HepG2 (cell line): ENCODE results near the gene FZD7.

Experiments
- CEBPG ChIP-seq: IDR thresholded peaks from 2 replicates; pipeline ENCODE4 v1.6.1; 2016
- CTCF ChIP-seq: sonication (generic); formaldehyde crosslinking; IDR thresholded peaks from 2 replicates; pipeline ENCODE4 v1.5.0; 2020; ENCODE audit warnings: mild to moderate bottlenecking, missing genetic modification reagents, moderate library complexity
- ETV6 ChIP-seq: sonication (generic); formaldehyde crosslinking; conservative IDR thresholded peaks from 2 replicates; pipeline ENCODE4 v1.4.0; 2020; ENCODE audit warnings: missing genetic modification reagents
- FOXK1 ChIP-seq: sonication (generic); formaldehyde crosslinking; IDR thresholded peaks from 2 replicates; pipeline ENCODE4 v1.4.0; 2020; ENCODE audit warnings: low read depth, missing genetic modification reagents, borderline replicate concordance
- KAT7 ChIP-seq: IDR thresholded peaks from 2 replicates; pipeline ENCODE4 v1.6.1; 2018; ENCODE audit warnings: borderline replicate concordance, missing compliant biosample characterization
- POLR2AphosphoS5 ChIP-seq: IDR thresholded peaks from 2 replicates; pipeline ENCODE4 v1.6.1; 2012; ENCODE audit warnings: low read depth, low read length
- SMAD3 ChIP-seq: sonication (generic); formaldehyde crosslinking; IDR thresholded peaks from 2 replicates; pipeline ENCODE4 v1.4.0; 2020; ENCODE audit warnings: missing genetic modification reagents
- U2AF2 ChIP-seq: fragments of 200-400 bp; formaldehyde crosslinking; IDR thresholded peaks from 2 replicates; pipeline ENCODE4 v1.6.1; 2017; ENCODE audit warnings: low read depth, mild to moderate bottlenecking, low read length
- ZBTB8A ChIP-seq: sonication (generic); formaldehyde crosslinking; IDR thresholded peaks from 2 replicates; pipeline ENCODE4 v1.4.0; 2020; ENCODE audit warnings: mild to moderate bottlenecking, low read depth, missing genetic modification reagents, borderline replicate concordance
- ZNF644 ChIP-seq: IDR thresholded peaks from 2 replicates; pipeline ENCODE4 v1.6.1; 2016; ENCODE audit warnings: low read depth
- TF ChIP-seq, protein P1 (sequence below): sonication (generic); formaldehyde crosslinking; IDR thresholded peaks from 2 replicates; pipeline ENCODE4 v1.4.0; 2020; ENCODE audit warnings: missing genetic modification reagents

DNA sequence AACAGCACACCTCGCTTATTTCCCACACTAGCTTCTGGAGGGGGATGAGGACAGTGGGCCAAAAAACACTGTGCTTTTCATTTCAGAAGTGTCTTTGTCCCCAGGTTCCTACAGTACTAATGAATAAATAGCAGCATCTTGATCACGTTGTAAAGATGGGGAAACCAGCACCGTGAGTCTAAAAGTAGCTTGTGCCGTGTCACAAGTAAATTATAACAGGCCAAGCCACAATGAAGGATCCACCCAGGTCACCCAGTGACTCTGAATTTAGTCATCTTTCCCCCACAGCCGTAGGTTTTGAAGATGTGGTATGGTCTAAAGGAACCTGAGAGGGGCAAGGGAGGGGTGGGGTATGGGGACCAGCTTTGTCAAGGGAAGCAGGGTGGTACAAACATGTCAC lies 8.8 kb downstream of the FZD7 start:
- TF ChIP-seq KAT7 (no peak), CTCF (CRISPR knock-in tag) (no peak), ETV6 (CRISPR knock-in tag) (no peak), U2AF2 (no peak), SMAD3 (CRISPR knock-in tag) (no peak), FOXK1 (CRISPR knock-in tag) (no peak), ZBTB8A (CRISPR knock-in tag) (no peak), CEBPG (no peak), ZNF644 (CRISPR knock-in tag) (no peak), POLR2AphosphoS5 (no peak)
- TF ChIP-seq, protein P1, sequence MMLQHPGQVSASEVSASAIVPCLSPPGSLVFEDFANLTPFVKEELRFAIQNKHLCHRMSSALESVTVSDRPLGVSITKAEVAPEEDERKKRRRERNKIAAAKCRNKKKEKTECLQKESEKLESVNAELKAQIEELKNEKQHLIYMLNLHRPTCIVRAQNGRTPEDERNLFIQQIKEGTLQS: no peak
